K562 (cell line): Measurements from ENCODE around the gene AQP1. TPM values are rescaled to one million over a fixed set of nuclear protein-coding genes. Genes with fewer than 3 reads are reported as not detected.

Experiments
- CBX5 ChIP-seq: IDR thresholded peaks from 2 replicates; pipeline ENCODE4 v1.6.1; 2014; ENCODE audit warnings: low read depth, borderline replicate concordance
- CREM ChIP-seq: IDR thresholded peaks from 2 replicates; pipeline ENCODE4 v1.6.1; 2014; ENCODE audit warnings: antibody characterized with exemption, low read depth
- FOXA3 ChIP-seq, 2 experiments: fragments of 450-650 bp in 1 of 2; sonication (generic) in 1 of 2; formaldehyde crosslinking; IDR thresholded peaks in 1 of 2; conservative IDR thresholded peaks in 1 of 2; 2 replicates each; pipeline versions ENCODE4 v1.4.0 to v1.8.0; 2020 to 2022; ENCODE audit warnings: mild to moderate bottlenecking in 2 of 2, missing genetic modification reagents in 1 of 2
- FOXK2 ChIP-seq, 2 experiments: fragments of 450-650 bp; IDR thresholded peaks in 1 of 2; conservative IDR thresholded peaks in 1 of 2; 2 replicates each; pipeline ENCODE4 v1.6.1; 2016; ENCODE audit warnings: low read depth in 2 of 2, mild to moderate bottlenecking in 1 of 2
- GTF3C2 ChIP-seq: IDR thresholded peaks from 3 replicates; pipeline ENCODE4 v1.6.1; 2011; ENCODE audit warnings: borderline replicate concordance, mild to moderate bottlenecking, moderate library complexity; ENCODE audit not compliant: insufficient read length; ENCODE audit errors: extremely low read depth
- HNRNPK ChIP-seq: fragments of 200-400 bp; formaldehyde crosslinking; IDR thresholded peaks from one replicate; pipeline ENCODE4 v1.6.1; 2018; ENCODE audit warnings: mild to moderate bottlenecking, low read depth, low read length; ENCODE audit not compliant: poor library complexity, severe bottlenecking
- KDM1A ChIP-seq, 2 experiments: fragments of 450-650 bp; IDR thresholded peaks; 2 replicates each; pipeline ENCODE4 v1.6.1; 2016; ENCODE audit warnings: mild to moderate bottlenecking in 2 of 2
- KLF6 ChIP-seq: fragments of 250-450 bp; sonication (Bioruptor Pico); IDR thresholded peaks from 2 replicates; pipeline ENCODE4 v1.4.0; 2020; ENCODE audit warnings: mild to moderate bottlenecking, moderate library complexity, borderline replicate concordance
- MCM3 ChIP-seq: fragments of 450-650 bp; IDR thresholded peaks from 2 replicates; pipeline ENCODE4 v1.6.1; 2016
- POLR2G ChIP-seq: fragments of 200-400 bp; formaldehyde crosslinking; IDR thresholded peaks from 2 replicates; pipeline ENCODE4 v1.6.1; 2017; ENCODE audit warnings: low read depth, mild to moderate bottlenecking, antibody characterized with exemption, low read length, moderate library complexity
- RBBP5 ChIP-seq: fragments of 200-600 bp; sonication (generic); IDR thresholded peaks from 2 replicates; pipeline ENCODE4 v1.6.1; 2012; ENCODE audit warnings: borderline replicate concordance, mild to moderate bottlenecking, low read length, control low read depth, inconsistent platforms; ENCODE audit not compliant: insufficient read depth, poor library complexity, severe bottlenecking
- RBM34 ChIP-seq: fragments of 200-400 bp; formaldehyde crosslinking; IDR thresholded peaks from 2 replicates; pipeline ENCODE4 v1.6.1; 2018; ENCODE audit warnings: low read length, borderline replicate concordance; ENCODE audit not compliant: insufficient read depth
- TAF15 ChIP-seq: fragments of 200-400 bp; formaldehyde crosslinking; IDR thresholded peaks from 2 replicates; pipeline ENCODE4 v1.6.1; 2017; ENCODE audit warnings: mild to moderate bottlenecking, low read depth, low read length, moderate library complexity
- TFAM ChIP-seq: fragments of 250-450 bp; sonication (Bioruptor Pico); conservative IDR thresholded peaks from 2 replicates; pipeline ENCODE4 v1.5.0; 2021; ENCODE audit warnings: mild to moderate bottlenecking, moderate library complexity
- WHSC1 ChIP-seq: IDR thresholded peaks from one replicate; pipeline ENCODE4 v1.6.1; 2012; ENCODE audit warnings: low read length, control low read depth, inconsistent platforms
- ZBTB8A ChIP-seq: fragments of 450-650 bp; IDR thresholded peaks from 2 replicates; pipeline ENCODE4 v1.6.1; 2018; ENCODE audit warnings: mild to moderate bottlenecking, moderate library complexity; ENCODE audit not compliant: partially characterized antibody
- ZNF277 ChIP-seq: fragments of 250-450 bp; sonication (Bioruptor Pico); IDR thresholded peaks from 2 replicates; pipeline ENCODE4 v1.8.0; 2022; ENCODE audit warnings: inconsistent platforms, mild to moderate bottlenecking, moderate library complexity, borderline replicate concordance
- ZNF445 ChIP-seq: fragments of 250-450 bp; sonication (Bioruptor Pico); IDR thresholded peaks from 2 replicates; pipeline ENCODE4 v1.4.0; 2020; ENCODE audit warnings: low read depth, mild to moderate bottlenecking, moderate library complexity
- ZNF57 ChIP-seq: fragments of 450-650 bp; formaldehyde crosslinking; IDR thresholded peaks from 2 replicates; pipeline ENCODE4 v1.4.0; 2020; ENCODE audit warnings: mild to moderate bottlenecking, moderate library complexity
- polyA plus RNA-seq, 8 experiments: library from polyadenylated mRNA; depleted of rRNA in 4 of 8; stranded (reverse) in 5 of 8; unstranded in 3 of 8; fragments of >200 nt; fragmentation: Nextera tagmentation in 2 of 8; fragmentation: Illumina TruSeq in 1 of 8; extraction: Ambion mirVana in 2 of 8; extraction: Trizol in 1 of 8; gene quantifications; 2 replicates each; pipeline versions ENCODE4 v1.2.1 to v1.2.3, GENCODE V29; 2011 to 2014; ENCODE audit warnings: inconsistent platforms in 1 of 8, missing spikeins in 1 of 8
- total RNA-seq, 7 experiments: library from RNA; depleted of rRNA in 6 of 7; stranded (reverse); fragments of >200 nt in 6 of 7; fragmentation: Illumina TruSeq in 2 of 7; extraction: Trizol in 2 of 7; gene quantifications; 2 replicates each; pipeline versions ENCODE4 v1.2.1 to v1.2.3, GENCODE V29; 2011 to 2021; ENCODE audit warnings: low replicate concordance in 1 of 7
- TF ChIP-seq, protein P1 (sequence below), 3 experiments: IDR thresholded peaks in 2 of 3; conservative IDR thresholded peaks in 1 of 3; 2 replicates each; pipeline ENCODE4 v1.5.1; 2011 to 2012; ENCODE audit warnings: low read length in 3 of 3, mild to moderate bottlenecking in 3 of 3, control low read depth in 2 of 3, improper control_type of control experiment in 1 of 3, inconsistent platforms in 1 of 3, low read depth in 1 of 3, mixed read lengths in 1 of 3, moderate library complexity in 1 of 3; ENCODE audit not compliant: insufficient read depth in 2 of 3

AQP1 gene
- total and polyA plus RNA-seq, 9 of the 15 experiments (the other 6 are each of a cell fraction or from before 2014, with no cell fraction given), result 0.18 to 12.6 (median 4.1) TPM

DNA sequence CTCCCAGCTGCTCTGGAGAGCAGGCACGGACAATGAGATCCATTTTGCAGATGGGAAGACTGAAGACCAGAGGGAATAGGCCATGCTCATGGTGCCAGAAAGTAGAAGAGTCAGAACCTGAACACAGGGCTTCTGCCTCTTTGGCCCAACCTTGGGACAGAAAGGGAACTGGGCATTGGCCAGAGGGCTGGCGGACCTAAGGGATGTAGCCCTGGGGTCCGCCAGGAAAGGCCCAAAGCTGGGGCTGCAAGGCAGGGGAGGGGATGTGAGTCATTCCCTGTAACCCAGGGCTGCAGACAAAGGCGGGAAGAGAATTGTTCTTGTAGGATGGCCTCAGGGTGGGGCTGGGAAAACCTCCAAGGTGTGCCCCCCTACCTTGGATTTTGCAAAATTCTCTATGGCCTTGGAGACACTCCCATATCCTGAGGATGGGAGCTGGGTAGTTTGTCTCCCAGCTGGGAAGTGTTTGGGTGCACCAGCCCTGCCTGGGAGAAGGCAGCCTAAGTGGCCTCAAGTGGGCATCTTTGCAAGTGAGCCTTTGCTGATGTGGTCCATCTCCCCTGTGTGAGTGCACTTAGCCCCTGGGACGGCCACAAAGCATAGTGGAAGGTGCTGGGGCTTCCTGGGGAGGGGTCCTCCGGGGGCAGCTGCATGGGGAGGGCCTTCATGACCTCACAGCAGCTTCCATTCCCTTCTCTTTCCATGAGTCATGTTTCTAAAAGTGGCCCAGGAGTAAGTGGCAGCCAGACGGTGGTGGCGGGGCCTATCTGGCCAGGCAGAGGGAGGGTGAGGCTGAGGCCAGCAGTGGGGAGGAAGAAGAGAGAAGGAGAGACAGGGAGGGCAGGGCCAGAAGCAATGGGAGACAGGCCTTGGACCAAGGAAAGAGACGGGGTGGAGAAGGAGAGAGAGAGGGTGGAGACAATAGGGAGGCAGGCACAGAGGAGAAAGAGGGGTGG is 9.2 kb downstream of the AQP1 start (continued):
- TF ChIP-seq POLR2G (no peak), FOXK2 (conservative IDR thresholded peaks at IDR 0.05 in 1 of 2, IDR thresholded peaks at IDR 0.05 in 1 of 2; ENCODE audit: low read depth in 2 of 2) (no peak), CREM (0 out of 2 replicates have a peak, but pooled peaks have one; percentile 33), KDM1A (IDR thresholded peaks at IDR 0.05) (peak; percentile 63 to 72), ZNF277 (CRISPR knock-in tag) (no peak), RBM34 (no peak), ZNF57 (no peak), KLF6 (CRISPR knock-in tag) (no peak), HNRNPK (no peak), ZNF445 (CRISPR knock-in tag) (no peak), TFAM (CRISPR knock-in tag) (no peak), ZBTB8A (no peak), RBBP5 (no peak), FOXA3 (CRISPR knock-in tag; conservative IDR thresholded peaks at IDR 0.05 in 1 of 2, IDR thresholded peaks at IDR 0.05 in 1 of 2) (no peak), MCM3 (no peak), GTF3C2 (no peak), TAF15 (no peak), CBX5 (no peak), WHSC1 (no peak)
- TF ChIP-seq, protein P1, sequence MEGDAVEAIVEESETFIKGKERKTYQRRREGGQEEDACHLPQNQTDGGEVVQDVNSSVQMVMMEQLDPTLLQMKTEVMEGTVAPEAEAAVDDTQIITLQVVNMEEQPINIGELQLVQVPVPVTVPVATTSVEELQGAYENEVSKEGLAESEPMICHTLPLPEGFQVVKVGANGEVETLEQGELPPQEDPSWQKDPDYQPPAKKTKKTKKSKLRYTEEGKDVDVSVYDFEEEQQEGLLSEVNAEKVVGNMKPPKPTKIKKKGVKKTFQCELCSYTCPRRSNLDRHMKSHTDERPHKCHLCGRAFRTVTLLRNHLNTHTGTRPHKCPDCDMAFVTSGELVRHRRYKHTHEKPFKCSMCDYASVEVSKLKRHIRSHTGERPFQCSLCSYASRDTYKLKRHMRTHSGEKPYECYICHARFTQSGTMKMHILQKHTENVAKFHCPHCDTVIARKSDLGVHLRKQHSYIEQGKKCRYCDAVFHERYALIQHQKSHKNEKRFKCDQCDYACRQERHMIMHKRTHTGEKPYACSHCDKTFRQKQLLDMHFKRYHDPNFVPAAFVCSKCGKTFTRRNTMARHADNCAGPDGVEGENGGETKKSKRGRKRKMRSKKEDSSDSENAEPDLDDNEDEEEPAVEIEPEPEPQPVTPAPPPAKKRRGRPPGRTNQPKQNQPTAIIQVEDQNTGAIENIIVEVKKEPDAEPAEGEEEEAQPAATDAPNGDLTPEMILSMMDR (IDR thresholded peaks at IDR 0.05 in 2 of 3, conservative IDR thresholded peaks at IDR 0.05 in 1 of 3; ENCODE audit: insufficient read depth in 2 of 3, low read depth in 1 of 3, low read length in 3 of 3), result no peak
